Suppressor macrophage treated with lipopolysaccharide for 1 hour (primary cell): Measurements from ENCODE around the gene PIK3R2.
"Not testable (repeated sequence)": the region's sequence is repeated elsewhere in the genome, so short reads cannot be mapped to it uniquely, and the experiment has no call there.

ENCODE experiments used
- DNase-seq, 3 donors: peaks; one replicate each; pipeline ENCODE4 v3.0.0-alpha.2; 2020 to 2022

PIK3R2 gene

GRCh38 chr19:18156268-18156667 is 3.3 kb downstream of the PIK3R2 start:
- DNase-seq: no peak

- peak in 1 of 3 donors; percentile 21 for DNase-seq
Observed at GRCh38 chr19:18156841-18157464, 4.0 kb downstream of the PIK3R2 start.

- DNase-seq: no peak
Observed at GRCh38 chr19:18157465-18158063, 4.6 kb downstream of the PIK3R2 start.

- DNase-seq: no peak
Observed at GRCh38 chr19:18158467-18158866, 5.5 kb downstream of the PIK3R2 start.

- not testable (repeated sequence) for DNase-seq
Observed at GRCh38 chr19:18159059-18159616, 6.2 kb downstream of the PIK3R2 start.

- no peak for DNase-seq
Observed at GRCh38 chr19:18159810-18160209, 6.8 kb downstream of the PIK3R2 start.

GRCh38 chr19:18160493-18160970 is 7.6 kb downstream of the PIK3R2 start:
- no peak for DNase-seq

GRCh38 chr19:18160971-18161635 is 8.1 kb downstream of the PIK3R2 start:
- DNase-seq: peak; percentile 82 to 95 (median 88)

GRCh38 chr19:18161636-18162002 is 8.7 kb downstream of the PIK3R2 start:
- DNase-seq: no peak

- no peak for DNase-seq
Observed at GRCh38 chr19:18164072-18164471, 11.1 kb downstream of the PIK3R2 start.

GRCh38 chr19:18165794-18166544 is 13.0 kb downstream of the PIK3R2 start:
- no peak for DNase-seq

GRCh38 chr19:18167011-18167410 is 14.0 kb downstream of the PIK3R2 start:
- no peak for DNase-seq

- DNase-seq: peak; percentile 67 to 77 (median 73)
Observed at GRCh38 chr19:18167975-18168645, 15.1 kb downstream of the PIK3R2 start.

- DNase-seq: peak in 1 of 3 donors; percentile 39
Observed at GRCh38 chr19:18168673-18169381, 15.9 kb downstream of the PIK3R2 start.

- DNase-seq: peak; percentile 77 to 85 (median 85)
Observed at GRCh38 chr19:18170714-18171255, 17.8 kb downstream of the PIK3R2 start.

GRCh38 chr19:18171605-18172327 is 18.8 kb downstream of the PIK3R2 start:
- peak in 1 of 3 donors; percentile 52 for DNase-seq

GRCh38 chr19:18172331-18173053 is 19.5 kb downstream of the PIK3R2 start:
- no peak for DNase-seq

- peak; percentile 93 to 95 (median 94) for DNase-seq
Observed at GRCh38 chr19:18173054-18173571, 20.1 kb downstream of the PIK3R2 start.

- peak; percentile 89 to 95 (median 94) for DNase-seq
Observed at GRCh38 chr19:18173572-18174288, 20.8 kb downstream of the PIK3R2 start, which contains the start of gene IFI30. IFI30 (plus strand) TSS chr19:18173813; CDS start chr19:18173842, 29 bp downstream.
